Stimulated activated CD4-positive, alpha-beta T cell treated with anti-CD3 and anti-CD28 coated beads, Interleukin-15, amount 100 ng/mL, for 24 hours (primary cell): ENCODE results near the gene COL4A2.

Source experiments
- DNase-seq: peaks from one replicate; pipeline ENCODE4 v3.0.0-alpha.2; 2020

COL4A2 gene

GRCh38 chr13:110306960-110307766 is at the start of gene COL4A2, which contains the start of gene COL4A1:
Gene COL4A2 (plus strand): TSS chr13:110307284. CDS start chr13:110307904, 620 bp downstream.
Gene COL4A1 (minus strand): TSS chr13:110307157. CDS start chr13:110307027, 130 bp downstream.
- DNase-seq: no peak

DNA sequence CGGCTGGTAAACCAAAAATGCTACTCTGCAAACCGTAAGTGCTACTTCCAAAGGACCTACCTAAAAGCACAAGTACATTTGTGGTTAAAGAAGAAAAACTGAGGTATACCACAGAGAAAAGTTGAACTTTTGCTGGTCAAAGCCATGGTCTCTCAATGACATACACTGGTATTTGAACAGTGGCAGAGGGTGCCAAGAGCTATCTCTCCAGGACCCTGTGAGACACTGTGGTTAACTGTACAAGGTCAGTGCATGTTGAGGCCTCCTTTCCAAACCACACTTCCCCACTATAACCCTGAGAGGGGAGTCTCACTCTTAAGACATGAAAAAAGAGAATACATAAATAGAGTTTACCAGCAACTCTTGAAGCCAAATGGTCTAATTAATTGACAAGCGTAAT is 49.7 kb upstream of the COL4A2 start:
- DNase-seq: no peak

GRCh38 chr13:110258876-110259631 is 48.0 kb upstream of the COL4A2 start:
- no peak for DNase-seq

DNA sequence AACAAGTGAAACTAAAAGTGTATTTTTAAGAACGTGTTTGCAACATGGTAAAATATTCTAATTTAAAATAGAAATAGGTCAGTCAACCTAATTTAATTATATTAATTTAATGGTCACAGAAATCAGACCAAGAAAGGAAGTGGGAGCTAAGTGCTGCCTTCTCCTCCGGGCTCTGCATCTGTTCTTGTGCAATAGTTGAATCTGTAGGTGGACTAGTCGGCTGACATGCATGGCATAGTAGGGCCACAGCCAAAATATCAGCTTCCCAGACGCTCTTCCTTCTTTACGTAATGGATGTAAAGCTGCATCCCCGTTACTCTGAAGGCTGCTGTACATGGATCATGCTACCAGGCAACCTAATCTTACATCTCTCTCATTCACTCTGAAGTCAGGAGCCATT is 47.4 kb upstream of the COL4A2 start:
- DNase-seq: no peak

DNA sequence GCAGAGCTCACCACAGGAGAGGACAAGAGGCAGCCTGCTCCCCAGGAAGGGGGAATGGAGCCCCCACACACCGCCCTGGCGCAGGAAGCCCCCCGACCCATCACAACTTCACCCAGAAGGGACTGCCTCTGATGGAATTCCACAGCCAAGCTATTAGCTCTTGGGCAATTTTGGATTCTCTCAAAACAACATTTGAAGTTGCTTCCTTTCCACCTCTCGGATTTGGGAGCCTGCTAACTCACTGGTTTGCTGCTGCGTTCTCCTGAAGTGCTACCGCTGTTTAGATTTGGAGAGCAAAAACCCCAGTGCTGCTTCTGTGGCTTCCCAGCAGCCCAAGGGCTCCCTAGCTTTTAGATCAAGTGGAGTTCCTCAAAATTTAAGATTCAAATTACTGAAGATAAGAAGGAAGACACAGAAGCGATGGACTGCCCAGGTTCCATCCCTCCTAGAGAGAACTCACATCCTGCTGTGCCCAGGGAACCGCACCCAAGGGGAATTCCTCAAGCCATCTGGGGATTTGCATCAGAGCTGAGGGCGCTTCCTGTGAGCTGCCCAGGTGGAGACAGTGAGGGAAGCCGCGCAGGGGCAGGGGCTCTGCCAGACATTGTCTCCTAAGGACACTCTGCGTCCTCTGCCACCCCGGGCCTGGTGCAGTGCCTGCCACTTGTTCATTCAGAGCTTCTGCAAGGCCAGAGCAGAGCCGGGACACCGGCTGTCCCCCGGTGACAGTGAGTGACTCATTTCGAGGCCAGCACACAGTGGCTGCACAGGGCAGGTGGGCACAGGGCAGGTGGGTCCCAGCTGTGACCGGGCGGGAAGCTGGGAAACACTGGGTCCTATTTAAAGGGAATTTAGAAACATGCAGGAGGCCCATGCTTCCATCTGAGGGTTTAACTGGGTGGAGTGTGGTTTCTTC is 45.7 kb upstream of the COL4A2 start:
- no peak for DNase-seq

GRCh38 chr13:110262082-110262436 is 45.0 kb upstream of the COL4A2 start:
- no peak for DNase-seq

- DNase-seq: no peak
Observed at GRCh38 chr13:110262508-110263291, 44.4 kb upstream of the COL4A2 start.

- DNase-seq: no peak
Observed at GRCh38 chr13:110263404-110263803, 43.7 kb upstream of the COL4A2 start.

- DNase-seq: no peak
Observed at GRCh38 chr13:110263888-110264287, 43.2 kb upstream of the COL4A2 start.

- no peak for DNase-seq
Observed at GRCh38 chr13:110264685-110265275, 42.3 kb upstream of the COL4A2 start.

DNA sequence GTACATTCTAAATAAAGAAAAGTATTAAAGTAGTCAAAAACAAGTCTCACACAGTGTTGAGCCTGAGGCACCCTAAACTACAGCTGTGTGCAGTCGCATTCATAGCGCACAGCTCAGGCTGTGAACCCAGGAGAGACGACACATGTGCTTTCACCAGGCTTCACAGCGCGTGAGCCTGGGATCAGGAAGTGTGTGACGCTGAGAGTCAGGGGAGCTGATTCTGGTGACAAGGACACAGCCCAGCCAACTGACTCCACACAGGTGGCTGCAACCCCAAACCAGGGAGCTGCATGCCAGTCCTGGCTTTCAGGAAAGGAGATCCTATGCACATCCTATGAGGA is 41.8 kb upstream of the COL4A2 start:
- no peak for DNase-seq

- DNase-seq: no peak
Observed at GRCh38 chr13:110265682-110266430, 41.2 kb upstream of the COL4A2 start.

GRCh38 chr13:110266431-110266809 is 40.7 kb upstream of the COL4A2 start:
- DNase-seq: no peak

GRCh38 chr13:110266983-110267382 is 40.1 kb upstream of the COL4A2 start:
- DNase-seq: no peak

- DNase-seq: no peak
Observed at GRCh38 chr13:110268061-110268460, 39.0 kb upstream of the COL4A2 start.

- DNase-seq: no peak
Observed at GRCh38 chr13:110268576-110269185, 38.4 kb upstream of the COL4A2 start.

DNA sequence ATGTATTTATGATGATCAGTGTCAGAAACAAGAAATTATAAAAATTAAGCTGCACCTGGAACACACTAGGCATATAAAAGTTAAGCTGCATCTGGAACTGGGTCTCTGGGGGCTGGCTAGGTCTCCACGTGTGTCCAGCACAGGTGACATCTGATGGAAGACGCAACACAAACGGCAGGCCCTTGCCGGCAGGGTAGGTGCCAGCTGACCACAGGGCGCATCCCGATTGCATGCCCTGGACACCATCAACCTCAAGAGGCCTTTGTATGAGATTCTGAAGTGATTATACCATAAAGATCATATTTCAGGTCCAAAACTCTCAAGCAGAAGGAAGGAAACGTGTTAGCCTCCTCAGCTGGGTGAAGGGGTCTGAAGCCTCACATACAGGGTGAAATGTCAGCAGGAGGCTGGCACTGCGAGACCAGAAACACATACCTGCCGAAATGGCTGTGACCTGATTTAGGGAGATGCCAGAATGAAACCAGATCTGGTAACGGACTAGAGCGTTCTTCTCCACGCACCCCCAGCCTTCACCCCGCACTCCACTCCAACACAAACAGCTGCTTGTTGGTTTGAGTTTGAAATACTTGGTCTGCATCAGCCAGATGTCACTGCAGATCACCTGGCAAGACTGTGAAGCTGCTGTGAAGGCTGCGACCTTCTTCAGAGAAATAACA is 37.4 kb upstream of the COL4A2 start:
- no peak for DNase-seq

DNA sequence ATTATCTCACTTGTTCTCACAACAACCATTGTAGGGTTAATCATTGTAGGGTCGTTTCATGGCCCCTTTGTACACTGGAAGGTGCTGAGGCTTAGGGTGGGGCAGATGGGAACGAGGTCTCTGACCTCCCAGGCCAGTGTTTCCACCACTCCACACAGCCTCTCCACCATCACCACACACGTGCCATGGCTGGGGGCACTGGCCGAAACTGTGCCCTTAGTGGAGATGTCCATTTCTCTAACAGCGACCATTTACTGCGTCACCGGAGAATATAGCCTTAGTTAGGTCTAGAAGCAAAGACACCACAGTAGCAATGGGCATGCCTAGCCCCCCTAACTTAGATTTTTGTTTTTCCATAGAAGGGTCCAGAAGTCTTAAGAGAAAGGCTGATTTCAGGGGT is 36.6 kb upstream of the COL4A2 start:
- DNase-seq: no peak

- no peak for DNase-seq
Observed at GRCh38 chr13:110271313-110271712, 35.8 kb upstream of the COL4A2 start.

- no peak for DNase-seq
Observed at GRCh38 chr13:110272227-110272626, 34.9 kb upstream of the COL4A2 start.
